Right lobe of liver (tissue), 4 donors: ENCODE data around the gene TOM1L2.

ENCODE experiments used
- CTCF ChIP-seq, 4 donors: fragments of 200-600 bp in 3 of 4; fragments of 450-650 bp in 1 of 4; IDR thresholded peaks; one replicate each; pipeline versions ENCODE4 v1.5.1 to v1.8.0; 2016 to 2022; ENCODE audit warnings: antibody characterized with exemption in 4 of 4, mild to moderate bottlenecking in 2 of 4
- POLR2A ChIP-seq: fragments of 450-650 bp; IDR thresholded peaks from one replicate; pipeline ENCODE4 v1.6.1; 2017; ENCODE audit warnings: antibody characterized with exemption, mild to moderate bottlenecking
- donor health status: DM: no; HTN: no; CAD: no.
- donor health status: DM: no; HTN: no; CAD: no.
- donor health status: DM: no; HTN: yes; CAD: no.

DNA sequence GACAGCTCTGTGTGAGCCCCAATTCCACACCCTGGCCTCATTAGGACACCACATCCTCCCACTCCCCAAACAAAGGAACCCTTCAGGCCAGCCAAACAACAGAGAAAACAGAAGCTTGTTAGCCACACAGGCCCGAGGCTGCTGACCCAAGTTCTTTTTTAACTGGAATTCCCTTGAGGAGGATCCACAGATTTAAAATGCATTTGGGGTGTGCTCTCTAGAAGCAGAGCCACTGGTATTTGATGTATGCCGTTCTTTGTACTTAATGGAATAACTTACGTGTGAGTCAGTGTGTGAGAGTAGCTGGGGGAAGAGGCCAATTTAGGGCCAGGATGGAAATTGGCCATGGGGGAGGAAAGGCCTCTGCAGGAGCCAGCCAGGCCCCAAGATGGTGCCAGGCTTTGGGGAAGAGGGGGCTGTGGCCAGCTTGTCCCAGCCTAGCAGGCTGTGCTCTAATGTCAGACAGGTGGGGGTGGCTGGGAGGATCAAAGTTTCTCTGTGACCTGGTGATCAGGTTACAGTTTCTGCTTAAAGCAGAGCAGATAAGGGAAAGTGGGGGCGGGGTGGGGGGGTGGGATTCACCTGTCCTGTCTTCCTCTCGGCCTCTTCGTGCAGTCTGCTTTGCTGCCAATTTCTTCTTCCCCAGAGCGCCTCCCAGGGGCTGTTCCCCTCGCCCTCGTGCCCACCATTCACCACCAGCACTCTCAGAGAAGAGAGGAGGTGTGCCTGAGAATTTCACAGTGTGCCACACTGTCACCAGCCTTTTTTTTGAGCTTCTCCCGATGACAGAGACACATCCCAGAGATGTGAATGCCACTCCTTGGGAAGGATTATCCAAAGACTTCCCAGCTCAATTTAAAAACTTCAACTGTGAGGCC is 50.8 kb downstream of the TOM1L2 start:
- no peak for TF ChIP-seq CTCF (IDR thresholded peaks at IDR 0.05)
- no peak for TF ChIP-seq POLR2A
